ENCODE data around the gene SPOCK1.

Gene SPOCK1

GRCh38 chr5:137036640-137037039, 462.5 kb downstream of the SPOCK1 start:
- Histone ChIP-seq H3K27me3 (ENCODE audit: insufficient read depth, low read depth) (no peaks in the 10 kb centered on the region), H3K9ac (no peak overlapping the region), H3K4me3 (IDR thresholded peaks at IDR 0.05; ENCODE audit: insufficient read depth, low read depth, low read length) (no peak overlapping the region), H3K36me3 (ENCODE audit: insufficient read depth) (no peaks in the 10 kb centered on the region), H3K27ac (no peak overlapping the region), H2AFZ (ENCODE audit: low read depth) (no peak overlapping the region), H4K20me1 (ENCODE audit: insufficient read depth) (no peaks in the 10 kb centered on the region), H3K4me1 (ENCODE audit: low read depth, poor library complexity, severe bottlenecking) (no peaks in the 10 kb centered on the region), H3K4me2 (no peak overlapping the region), H3K79me2 (ENCODE audit: insufficient read depth, low read depth) (no peaks in the 10 kb centered on the region)
- TF ChIP-seq CTCF (conservative IDR thresholded peaks at IDR 0.05; ENCODE audit: low read depth, low read length) = no peak

- Histone ChIP-seq H4K20me1 (ENCODE audit: insufficient read depth) (no peaks in the 10 kb centered on the region), H3K9ac (no peak overlapping the region), H3K27ac (no peak overlapping the region), H3K27me3 (ENCODE audit: insufficient read depth, low read depth) (no peaks in the 10 kb centered on the region), H3K4me2 (no peak overlapping the region), H3K4me1 (ENCODE audit: low read depth, poor library complexity, severe bottlenecking) (no peaks in the 10 kb centered on the region), H3K79me2 (ENCODE audit: insufficient read depth, low read depth) (no peaks in the 10 kb centered on the region), H2AFZ (ENCODE audit: low read depth) (no peak overlapping the region), H3K4me3 (IDR thresholded peaks at IDR 0.05; ENCODE audit: insufficient read depth, low read depth, low read length) (no peak overlapping the region), H3K36me3 (ENCODE audit: insufficient read depth) (no peaks in the 10 kb centered on the region)
- no peak for TF ChIP-seq CTCF (conservative IDR thresholded peaks at IDR 0.05; ENCODE audit: low read depth, low read length)
Observed at GRCh38 chr5:137035480-137035878, 463.6 kb downstream of the SPOCK1 start.

GRCh38 chr5:137034764-137035479, 464.2 kb downstream of the SPOCK1 start:
- H4K20me1 ChIP-seq (ENCODE audit: insufficient read depth) = no peaks in the 10 kb centered on the region
- H2AFZ ChIP-seq (ENCODE audit: low read depth) = no peak overlapping the region
- no peak overlapping the region for H3K4me2 ChIP-seq
- H3K27me3 ChIP-seq (ENCODE audit: insufficient read depth, low read depth) = no peaks in the 10 kb centered on the region
- no peaks in the 10 kb centered on the region for H3K79me2 ChIP-seq (ENCODE audit: insufficient read depth, low read depth)
- H3K4me3 ChIP-seq (IDR thresholded peaks at IDR 0.05; ENCODE audit: insufficient read depth, low read depth, low read length) = no peak overlapping the region
- H3K27ac ChIP-seq = no peak overlapping the region
- no peak overlapping the region for H3K9ac ChIP-seq
- no peak for TF ChIP-seq CTCF (conservative IDR thresholded peaks at IDR 0.05; ENCODE audit: low read depth, low read length)
- H3K36me3 ChIP-seq (ENCODE audit: insufficient read depth) = no peaks in the 10 kb centered on the region
- H3K4me1 ChIP-seq (ENCODE audit: low read depth, poor library complexity, severe bottlenecking) = no peaks in the 10 kb centered on the region

GRCh38 chr5:137034213-137034612, 464.9 kb downstream of the SPOCK1 start:
- H3K4me2 ChIP-seq = no peak overlapping the region

More at GRCh38 chr5:137034213-137034612, 464.9 kb downstream of the SPOCK1 start:
- TF ChIP-seq CTCF (conservative IDR thresholded peaks at IDR 0.05; ENCODE audit: low read depth, low read length) = no peak
- Histone ChIP-seq H3K27ac (no peak overlapping the region), H3K79me2 (ENCODE audit: insufficient read depth, low read depth) (no peaks in the 10 kb centered on the region), H3K36me3 (ENCODE audit: insufficient read depth) (no peaks in the 10 kb centered on the region), H3K4me1 (ENCODE audit: low read depth, poor library complexity, severe bottlenecking) (no peaks in the 10 kb centered on the region), H2AFZ (ENCODE audit: low read depth) (no peak overlapping the region), H3K4me3 (IDR thresholded peaks at IDR 0.05; ENCODE audit: insufficient read depth, low read depth, low read length) (no peak overlapping the region), H3K9ac (no peak overlapping the region), H3K27me3 (ENCODE audit: insufficient read depth, low read depth) (no peaks in the 10 kb centered on the region), H4K20me1 (ENCODE audit: insufficient read depth) (no peaks in the 10 kb centered on the region)
